Ishikawa (cell line): ENCODE results near the gene CDHR5.

ENCODE experiments used
- CEBPB ChIP-seq: IDR thresholded peaks from 2 replicates; pipeline ENCODE4 v1.6.1; 2012
- CREB1 ChIP-seq: IDR thresholded peaks from 2 replicates; pipeline ENCODE4 v1.6.1; 2012; ENCODE audit warnings: low read depth
- EGR1 ChIP-seq: IDR thresholded peaks from 2 replicates; pipeline ENCODE4 v1.6.1; 2012
- EP300 ChIP-seq: IDR thresholded peaks from 2 replicates; pipeline ENCODE4 v1.6.1; 2012; ENCODE audit warnings: borderline replicate concordance
- FOXM1 ChIP-seq: IDR thresholded peaks from 2 replicates; pipeline ENCODE4 v1.6.1; 2012; ENCODE audit warnings: low read depth, borderline replicate concordance
- NFIC ChIP-seq: IDR thresholded peaks from 2 replicates; pipeline ENCODE4 v1.6.1; 2012
- RAD21 ChIP-seq: IDR thresholded peaks from 2 replicates; pipeline ENCODE4 v1.6.1; 2012; ENCODE audit warnings: low read depth
- TAF1 ChIP-seq: IDR thresholded peaks from 2 replicates; pipeline ENCODE4 v1.6.1; 2012; ENCODE audit warnings: low read depth, mild to moderate bottlenecking
- TCF12 ChIP-seq: IDR thresholded peaks from 2 replicates; pipeline ENCODE4 v1.6.1; 2012; ENCODE audit warnings: low read depth
- TEAD4 ChIP-seq: IDR thresholded peaks from 2 replicates; pipeline ENCODE4 v1.6.1; 2012
- YY1 ChIP-seq: IDR thresholded peaks from 2 replicates; pipeline ENCODE4 v1.6.1; 2012; ENCODE audit warnings: low read depth
- ZBTB7A ChIP-seq: IDR thresholded peaks from 2 replicates; pipeline ENCODE4 v1.6.1; 2012; ENCODE audit warnings: low read depth
- TF ChIP-seq, protein P1 (sequence below): IDR thresholded peaks from 2 replicates; pipeline ENCODE4 v1.6.1; 2012; ENCODE audit warnings: low read depth, mild to moderate bottlenecking
- TF ChIP-seq, protein P2 (sequence below): IDR thresholded peaks from 2 replicates; pipeline ENCODE4 v1.6.1; 2012
- TF ChIP-seq, protein P3 (sequence below): IDR thresholded peaks from 2 replicates; pipeline ENCODE4 v1.6.1; 2012

CDHR5 gene

DNA sequence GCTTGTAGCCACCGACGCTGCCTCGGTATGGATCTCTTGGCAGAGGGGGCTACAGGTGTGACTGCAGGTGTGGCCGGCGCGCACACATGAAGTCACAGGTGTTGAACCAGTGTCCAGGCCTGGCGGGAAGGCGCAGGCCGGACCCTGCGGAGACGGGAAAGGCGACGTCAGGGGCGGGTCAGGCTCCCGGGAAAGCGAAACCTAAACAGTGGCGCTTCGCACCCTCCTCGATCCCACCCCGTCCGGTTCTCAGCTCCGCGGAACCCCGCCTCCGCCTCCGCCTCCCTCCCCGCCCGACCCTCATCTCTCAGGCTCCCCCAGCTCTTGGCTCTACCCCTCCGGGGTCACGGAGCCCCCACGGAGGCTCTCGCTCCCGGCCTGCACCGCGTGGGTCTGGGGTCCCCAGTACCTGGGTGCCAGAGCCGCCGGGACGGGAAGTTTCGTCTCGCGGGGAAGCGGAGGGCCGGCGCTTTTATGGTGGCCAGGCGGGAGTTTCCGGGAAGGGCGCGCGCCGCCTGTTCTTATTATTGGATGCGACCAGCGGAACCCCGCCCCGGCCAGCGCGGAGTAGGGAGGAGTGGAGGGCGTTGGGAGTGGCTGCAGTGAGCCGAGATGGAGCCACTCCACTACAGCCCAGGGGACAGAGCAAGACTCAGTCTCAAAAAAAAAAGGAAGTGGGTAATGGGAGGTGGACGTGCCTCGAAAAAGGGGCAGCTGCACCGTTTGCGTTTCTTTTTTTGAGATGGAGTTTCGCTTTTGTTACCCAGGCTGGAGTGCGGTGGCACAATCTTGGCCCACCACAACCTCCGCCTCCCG lies 9.0 kb downstream of the CDHR5 start, which contains the start of gene IRF7:
Gene IRF7 (minus strand): TSS at position 447 of the 816 bp plus-strand sequence. CDS start 586 bp downstream, outside the sequence.
- TF ChIP-seq CREB1 (0 out of 2 replicates have a peak, but pooled peaks have one; percentile 28), RAD21 (no peak), TCF12 (no peak; the same call in 1 of the 2 replicates), TEAD4 (0 out of 2 replicates have a peak, but pooled peaks have one; percentile 29), TAF1 (peak; percentile 51; the same call in 1 of the 2 replicates), ZBTB7A (0 out of 2 replicates have a peak, but pooled peaks have one; percentile 63), EGR1 (peak; percentile 47; the same call in 1 of the 2 replicates), EP300 (no peak; the same call in 1 of the 2 replicates), CEBPB (no peak), YY1 (peak; percentile 45; the same call in 1 of the 2 replicates), FOXM1 (no peak), NFIC (no peak)
- TF ChIP-seq, protein P1, sequence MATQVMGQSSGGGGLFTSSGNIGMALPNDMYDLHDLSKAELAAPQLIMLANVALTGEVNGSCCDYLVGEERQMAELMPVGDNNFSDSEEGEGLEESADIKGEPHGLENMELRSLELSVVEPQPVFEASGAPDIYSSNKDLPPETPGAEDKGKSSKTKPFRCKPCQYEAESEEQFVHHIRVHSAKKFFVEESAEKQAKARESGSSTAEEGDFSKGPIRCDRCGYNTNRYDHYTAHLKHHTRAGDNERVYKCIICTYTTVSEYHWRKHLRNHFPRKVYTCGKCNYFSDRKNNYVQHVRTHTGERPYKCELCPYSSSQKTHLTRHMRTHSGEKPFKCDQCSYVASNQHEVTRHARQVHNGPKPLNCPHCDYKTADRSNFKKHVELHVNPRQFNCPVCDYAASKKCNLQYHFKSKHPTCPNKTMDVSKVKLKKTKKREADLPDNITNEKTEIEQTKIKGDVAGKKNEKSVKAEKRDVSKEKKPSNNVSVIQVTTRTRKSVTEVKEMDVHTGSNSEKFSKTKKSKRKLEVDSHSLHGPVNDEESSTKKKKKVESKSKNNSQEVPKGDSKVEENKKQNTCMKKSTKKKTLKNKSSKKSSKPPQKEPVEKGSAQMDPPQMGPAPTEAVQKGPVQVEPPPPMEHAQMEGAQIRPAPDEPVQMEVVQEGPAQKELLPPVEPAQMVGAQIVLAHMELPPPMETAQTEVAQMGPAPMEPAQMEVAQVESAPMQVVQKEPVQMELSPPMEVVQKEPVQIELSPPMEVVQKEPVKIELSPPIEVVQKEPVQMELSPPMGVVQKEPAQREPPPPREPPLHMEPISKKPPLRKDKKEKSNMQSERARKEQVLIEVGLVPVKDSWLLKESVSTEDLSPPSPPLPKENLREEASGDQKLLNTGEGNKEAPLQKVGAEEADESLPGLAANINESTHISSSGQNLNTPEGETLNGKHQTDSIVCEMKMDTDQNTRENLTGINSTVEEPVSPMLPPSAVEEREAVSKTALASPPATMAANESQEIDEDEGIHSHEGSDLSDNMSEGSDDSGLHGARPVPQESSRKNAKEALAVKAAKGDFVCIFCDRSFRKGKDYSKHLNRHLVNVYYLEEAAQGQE, result no peak
- TF ChIP-seq, protein P2, sequence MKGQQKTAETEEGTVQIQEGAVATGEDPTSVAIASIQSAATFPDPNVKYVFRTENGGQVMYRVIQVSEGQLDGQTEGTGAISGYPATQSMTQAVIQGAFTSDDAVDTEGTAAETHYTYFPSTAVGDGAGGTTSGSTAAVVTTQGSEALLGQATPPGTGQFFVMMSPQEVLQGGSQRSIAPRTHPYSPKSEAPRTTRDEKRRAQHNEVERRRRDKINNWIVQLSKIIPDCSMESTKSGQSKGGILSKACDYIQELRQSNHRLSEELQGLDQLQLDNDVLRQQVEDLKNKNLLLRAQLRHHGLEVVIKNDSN, result no peak
- TF ChIP-seq, protein P3, sequence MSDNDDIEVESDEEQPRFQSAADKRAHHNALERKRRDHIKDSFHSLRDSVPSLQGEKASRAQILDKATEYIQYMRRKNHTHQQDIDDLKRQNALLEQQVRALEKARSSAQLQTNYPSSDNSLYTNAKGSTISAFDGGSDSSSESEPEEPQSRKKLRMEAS, result peak; percentile 73

DNA sequence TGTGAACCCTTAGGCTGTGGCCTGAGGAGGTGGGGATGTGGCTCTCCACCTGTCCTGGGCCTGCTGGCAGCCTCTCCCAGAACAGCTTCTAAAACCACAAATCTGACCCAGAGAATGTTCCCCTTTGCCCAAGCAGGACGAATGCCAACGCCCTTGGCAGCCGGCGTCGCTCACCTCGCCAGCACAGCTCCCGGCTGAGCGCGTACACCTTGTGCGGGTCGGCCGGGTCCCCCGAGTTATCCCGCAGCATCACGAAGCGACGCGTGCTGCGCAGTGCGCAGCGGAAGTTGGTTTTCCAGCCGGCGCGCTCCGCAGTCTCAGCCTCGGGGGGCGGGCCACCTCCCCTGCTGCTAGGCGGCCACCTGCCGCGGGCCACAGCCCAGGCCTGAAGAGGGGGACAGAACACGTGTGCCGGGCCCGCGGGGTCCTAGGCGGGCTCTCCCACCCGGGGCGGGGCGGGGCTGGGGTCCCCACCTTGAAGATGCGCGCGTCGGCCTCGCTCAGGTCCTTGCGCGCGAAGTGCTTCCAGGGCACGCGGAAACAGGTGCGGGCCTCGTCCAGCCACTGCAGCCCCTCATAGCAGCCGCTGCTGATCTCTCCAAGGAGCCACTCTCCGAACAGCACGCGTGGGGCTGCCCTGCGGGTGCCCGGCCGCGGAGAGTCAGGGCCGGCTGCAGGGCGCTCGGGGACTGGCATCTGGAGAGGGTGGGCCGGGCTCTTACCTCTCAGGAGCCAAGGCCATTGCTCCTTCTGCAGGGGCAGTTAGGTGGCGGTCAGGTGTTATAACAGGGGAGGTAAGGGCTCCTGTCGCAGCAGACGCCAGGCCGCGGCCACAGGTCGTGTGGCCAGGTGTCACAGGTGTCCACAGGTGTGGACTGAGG lies 9.9 kb downstream of the CDHR5 start:
- TF ChIP-seq TAF1 (no peak), CREB1 (no peak), RAD21 (no peak), CEBPB (no peak), EGR1 (no peak), TCF12 (no peak)

DNA sequence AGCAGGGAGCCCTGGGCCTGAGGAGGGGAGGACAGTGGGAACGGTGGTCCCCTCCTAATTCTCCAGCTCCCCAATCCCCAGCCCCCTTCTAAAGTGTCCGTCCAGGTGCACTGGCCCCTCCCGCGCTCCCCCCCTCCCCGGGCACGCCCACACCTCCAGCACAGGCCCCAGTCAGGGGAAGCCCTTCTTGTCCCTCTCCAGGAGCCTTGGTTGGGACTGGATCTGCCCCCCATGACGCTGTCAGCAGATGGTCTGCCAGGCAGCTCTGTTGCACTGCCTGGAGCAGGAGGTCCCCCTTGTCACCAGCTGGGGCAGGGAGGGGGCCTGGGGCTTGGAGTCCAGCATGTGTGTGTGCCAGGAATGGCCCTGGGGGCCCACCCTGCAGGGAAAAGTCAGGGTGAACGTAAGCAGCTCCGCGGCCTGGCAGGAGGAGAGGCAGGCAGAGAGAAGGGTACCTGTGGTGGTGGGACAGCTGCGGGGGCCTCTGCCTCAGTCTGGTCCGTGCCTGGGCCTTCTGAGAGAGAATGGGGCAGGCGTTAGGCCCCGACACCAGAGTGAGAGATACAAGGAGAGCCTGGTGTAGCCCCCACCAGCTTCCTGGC lies 10.6 kb downstream of the CDHR5 start:
- TF ChIP-seq, protein P1, result no peak
- TF ChIP-seq TCF12 (no peak), RAD21 (no peak), EGR1 (no peak), FOXM1 (no peak), CREB1 (no peak), YY1 (no peak)
- TF ChIP-seq, protein P3, result no peak
- TF ChIP-seq, protein P2, result no peak

DNA sequence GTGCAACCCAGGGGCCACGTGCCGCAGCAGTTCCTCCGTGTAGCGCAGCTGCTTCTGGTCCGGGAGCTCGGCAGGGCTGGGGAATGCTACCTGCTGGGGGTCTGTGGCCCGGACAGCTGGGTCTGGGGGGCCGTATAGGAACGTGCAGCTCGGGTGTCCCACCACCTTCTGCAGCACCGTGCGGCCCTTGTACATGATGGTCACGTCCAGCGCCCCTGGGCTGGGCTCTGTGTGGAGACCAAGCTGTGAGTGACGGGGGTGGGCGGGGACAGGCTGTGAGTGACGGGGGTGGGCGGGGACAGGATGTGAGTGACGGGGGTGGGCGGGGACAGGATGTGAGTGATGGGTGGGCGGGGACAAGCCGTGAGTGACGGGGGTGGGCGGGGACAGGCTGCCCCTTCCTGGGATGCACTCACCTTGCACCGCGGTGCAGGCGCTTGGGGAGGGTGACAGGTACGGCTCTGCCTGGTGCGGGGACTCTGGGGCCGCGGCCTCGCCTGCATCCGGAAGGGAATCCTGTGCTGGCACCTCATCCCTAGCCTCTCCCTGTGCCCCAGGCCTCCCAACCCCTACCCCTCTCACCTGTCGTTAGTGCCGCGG lies 11.3 kb downstream of the CDHR5 start:
- TF ChIP-seq YY1, result no peak

DNA sequence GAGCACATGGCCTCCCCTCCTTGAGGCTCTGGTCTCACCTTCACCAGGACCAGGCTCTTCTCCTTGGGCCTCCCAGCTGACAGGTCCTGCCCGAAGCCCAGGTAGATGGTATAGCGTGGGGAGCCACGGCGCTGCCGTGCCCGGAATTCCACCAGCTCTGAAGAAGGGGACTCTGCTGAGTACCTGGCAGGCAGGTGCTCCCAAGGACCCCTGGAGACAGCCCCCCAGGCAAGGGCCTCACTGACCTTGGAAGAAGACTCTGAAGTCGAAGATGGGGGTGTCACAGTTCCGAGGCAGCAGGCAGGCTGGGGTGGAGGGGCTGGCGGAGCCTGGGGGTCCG lies 11.8 kb downstream of the CDHR5 start:
- TF ChIP-seq CREB1, result no peak
- TF ChIP-seq, protein P3, result peak; percentile 58; the same call in 1 of the 2 replicates
